ENCODE data around the gene MPDU1.
"Not testable (repeated sequence)": the region's sequence is repeated elsewhere in the genome, so short reads cannot be mapped to it uniquely, and the experiment has no call there.

MPDU1 gene

GRCh38 chr17:7614425-7615264 is 31.0 kb downstream of the MPDU1 start, which contains the start of gene FXR2:
Gene FXR2 (minus strand): TSS chr17:7614897. CDS start chr17:7614532, 365 bp downstream.
- TF ChIP-seq CTCF (IDR thresholded peaks at IDR 0.05; ENCODE audit: poor library complexity, severe bottlenecking): peak; percentile 81
- DNase-seq (ENCODE audit: low spot score) (peak; percentile 99), ATAC-seq (ENCODE audit: low read depth) (peak; percentile 93)
- peak within 1 kb of the TSS; percentile 77 for H3K27ac ChIP-seq (ENCODE audit: poor library complexity, severe bottlenecking)
- H3K9me3 ChIP-seq (ENCODE audit: severe bottlenecking): no peaks in the 10 kb centered on the region
- peak within 1 kb of the TSS; percentile 87 for H3K4me3 ChIP-seq (ENCODE audit: severe bottlenecking)
- no peaks in the 10 kb centered on the region for H3K27me3 ChIP-seq (ENCODE audit: insufficient read depth, poor library complexity, severe bottlenecking)
- peaks cover 31% of the 10 kb centered on the region for H3K36me3 ChIP-seq (ENCODE audit: low read depth)
- peaks cover 16% of the 10 kb centered on the region for H3K4me1 ChIP-seq (ENCODE audit: insufficient read depth, poor library complexity, severe bottlenecking)

- Histone ChIP-seq H3K27me3 (ENCODE audit: insufficient read depth, poor library complexity, severe bottlenecking) (no peaks in the 10 kb centered on the region), H3K4me1 (ENCODE audit: insufficient read depth, poor library complexity, severe bottlenecking) (peaks cover 16% of the 10 kb centered on the region), H3K36me3 (ENCODE audit: low read depth) (peaks cover 27% of the 10 kb centered on the region), H3K4me3 (ENCODE audit: severe bottlenecking) (peak overlapping the region; percentile 30), H3K27ac (ENCODE audit: poor library complexity, severe bottlenecking) (peak overlapping the region; percentile 77), H3K9me3 (ENCODE audit: severe bottlenecking) (no peaks in the 10 kb centered on the region)
- ATAC-seq (ENCODE audit: low read depth) (no peak), DNase-seq (ENCODE audit: low spot score) (no peak)
- no peak for TF ChIP-seq CTCF (IDR thresholded peaks at IDR 0.05; ENCODE audit: poor library complexity, severe bottlenecking)
These were observed 31.7 kb downstream of the MPDU1 start for GRCh38 chr17:7615265-7615747.

GRCh38 chr17:7618608-7619007 is 35.0 kb downstream of the MPDU1 start:
- Histone ChIP-seq H3K27me3 (ENCODE audit: insufficient read depth, poor library complexity, severe bottlenecking) (no peaks in the 10 kb centered on the region), H3K36me3 (ENCODE audit: low read depth) (0 out of 2 replicates have a peak, but pooled peaks cover under 1% of the 10 kb centered on the region), H3K4me1 (ENCODE audit: insufficient read depth, poor library complexity, severe bottlenecking) (no peaks in the 10 kb centered on the region), H3K27ac (ENCODE audit: poor library complexity, severe bottlenecking) (no peak overlapping the region), H3K9me3 (ENCODE audit: severe bottlenecking) (no peaks in the 10 kb centered on the region), H3K4me3 (ENCODE audit: severe bottlenecking) (no peak overlapping the region)
- DNase-seq (ENCODE audit: low spot score) (no peak), ATAC-seq (ENCODE audit: low read depth) (no peak)
- no peak for TF ChIP-seq CTCF (IDR thresholded peaks at IDR 0.05; ENCODE audit: poor library complexity, severe bottlenecking)

GRCh38 chr17:7620835-7621234 is 37.2 kb downstream of the MPDU1 start:
- H3K4me3 ChIP-seq (ENCODE audit: severe bottlenecking): no peak overlapping the region
- H3K36me3 ChIP-seq (ENCODE audit: low read depth): no peaks in the 10 kb centered on the region
- H3K4me1 ChIP-seq (ENCODE audit: insufficient read depth, poor library complexity, severe bottlenecking): no peaks in the 10 kb centered on the region
- no peaks in the 10 kb centered on the region for H3K9me3 ChIP-seq (ENCODE audit: severe bottlenecking)
- no peaks in the 10 kb centered on the region for H3K27me3 ChIP-seq (ENCODE audit: insufficient read depth, poor library complexity, severe bottlenecking)
- no peak for DNase-seq (ENCODE audit: low spot score)
- TF ChIP-seq CTCF (IDR thresholded peaks at IDR 0.05; ENCODE audit: poor library complexity, severe bottlenecking): no peak
- no peak for ATAC-seq (ENCODE audit: low read depth)
- no peak overlapping the region for H3K27ac ChIP-seq (ENCODE audit: poor library complexity, severe bottlenecking)

GRCh38 chr17:7623661-7624060 is 40.0 kb downstream of the MPDU1 start:
- Histone ChIP-seq H3K9me3 (ENCODE audit: severe bottlenecking) (no peaks in the 10 kb centered on the region), H3K36me3 (ENCODE audit: low read depth) (no peaks in the 10 kb centered on the region), H3K4me1 (ENCODE audit: insufficient read depth, poor library complexity, severe bottlenecking) (no peaks in the 10 kb centered on the region), H3K4me3 (ENCODE audit: severe bottlenecking) (no peak overlapping the region), H3K27ac (ENCODE audit: poor library complexity, severe bottlenecking) (no peak overlapping the region), H3K27me3 (ENCODE audit: insufficient read depth, poor library complexity, severe bottlenecking) (no peaks in the 10 kb centered on the region)
- no peak for TF ChIP-seq CTCF (IDR thresholded peaks at IDR 0.05; ENCODE audit: poor library complexity, severe bottlenecking)
- DNase-seq (ENCODE audit: low spot score) (no peak), ATAC-seq (ENCODE audit: low read depth) (no peak)

GRCh38 chr17:7625749-7626148 is 42.1 kb downstream of the MPDU1 start:
- H3K4me1 ChIP-seq (ENCODE audit: insufficient read depth, poor library complexity, severe bottlenecking); DNase-seq (ENCODE audit: low spot score); H3K27me3 ChIP-seq (ENCODE audit: insufficient read depth, poor library complexity, severe bottlenecking); ATAC-seq (ENCODE audit: low read depth); H3K27ac ChIP-seq (ENCODE audit: poor library complexity, severe bottlenecking); H3K4me3 ChIP-seq (ENCODE audit: severe bottlenecking); H3K9me3 ChIP-seq (ENCODE audit: severe bottlenecking); H3K36me3 ChIP-seq (ENCODE audit: low read depth): not testable (repeated sequence)
